Ectodermal cell (in vitro differentiated cells): ENCODE results near the gene SQSTM1.

Experiments
- H3K27ac ChIP-seq: 2 replicates; pipeline ENCODE4 v1.7.0; 2013; ENCODE audit warnings: mild to moderate bottlenecking, low read depth, low read length; ENCODE audit not compliant: insufficient read depth, poor library complexity, severe bottlenecking
- H3K27me3 ChIP-seq: 2 replicates; pipeline ENCODE4 v1.7.0; 2013; ENCODE audit warnings: mild to moderate bottlenecking, low read length; ENCODE audit not compliant: insufficient read depth, control insufficient read depth, poor library complexity, severe bottlenecking
- H3K36me3 ChIP-seq: one replicate; pipeline ENCODE4 v1.7.0; 2013; ENCODE audit warnings: low read length; ENCODE audit not compliant: control insufficient read depth, insufficient read depth
- H3K4me1 ChIP-seq: one replicate; pipeline ENCODE4 v1.7.0; 2013; ENCODE audit warnings: low read length; ENCODE audit not compliant: control insufficient read depth, insufficient read depth
- H3K4me3 ChIP-seq: 2 replicates; pipeline ENCODE4 v1.7.0; 2013; ENCODE audit warnings: low read depth, low read length, control low read depth; ENCODE audit not compliant: insufficient read depth
- H3K9me3 ChIP-seq: 2 replicates; pipeline ENCODE4 v1.7.0; 2013; ENCODE audit warnings: mild to moderate bottlenecking, low read length, moderate library complexity; ENCODE audit not compliant: control insufficient read depth
- WGBS, 2 experiments: methylation state at CpG; one replicate each; pipeline ENCODE4 v1.1.7; 2013; ENCODE audit warnings: missing lambda C conversion rate in 2 of 2; 5-methylcytosine and 5-hydroxymethylcytosine counted together

SQSTM1 gene

GRCh38 chr5:179794171-179794570, 26.5 kb upstream of the SQSTM1 start:
- Histone ChIP-seq H3K27me3 (peaks cover 25% of the 10 kb centered on the region), H3K27ac (no peak overlapping the region), H3K36me3 (peaks cover 19% of the 10 kb centered on the region), H3K9me3 (no peaks in the 10 kb centered on the region), H3K4me1 (peaks cover 11% of the 10 kb centered on the region), H3K4me3 (no peak overlapping the region)
- WGBS, 2 experiments: 87 to 90% methylated on average over 3 of the region's 3 CpGs

GRCh38 chr5:179794575-179794974, 26.1 kb upstream of the SQSTM1 start:
- no peaks in the 10 kb centered on the region for H3K9me3 ChIP-seq
- peaks cover 25% of the 10 kb centered on the region for H3K27me3 ChIP-seq
- peaks cover 23% of the 10 kb centered on the region for H3K36me3 ChIP-seq
- 87 to 92% methylated on average over 3 of the region's 3 CpGs for WGBS, 2 experiments
- H3K4me3 ChIP-seq: no peak overlapping the region
- H3K4me1 ChIP-seq: peaks cover 11% of the 10 kb centered on the region
- no peak overlapping the region for H3K27ac ChIP-seq

GRCh38 chr5:179795049-179795862, 25.4 kb upstream of the SQSTM1 start:
- 6% methylated on average over 53 of the region's 53 CpGs for WGBS, 2 experiments
- H3K4me3 ChIP-seq: peak overlapping the region; percentile 48
- H3K27ac ChIP-seq: no peak overlapping the region

GRCh38 chr5:179795863-179796833, 24.6 kb upstream of the SQSTM1 start:
- 2 to 3% methylated on average over 113 of the region's 113 CpGs for WGBS, 2 experiments
- Histone ChIP-seq H3K36me3 (peaks cover 28% of the 10 kb centered on the region), H3K4me1 (peaks cover 11% of the 10 kb centered on the region), H3K27me3 (peaks cover 25% of the 10 kb centered on the region), H3K27ac (no peak overlapping the region), H3K9me3 (no peaks in the 10 kb centered on the region), H3K4me3 (peak overlapping the region; percentile 48)

More at GRCh38 chr5:179795049-179795862, 25.4 kb upstream of the SQSTM1 start:
- Histone ChIP-seq H3K36me3 (peaks cover 28% of the 10 kb centered on the region), H3K27me3 (peaks cover 25% of the 10 kb centered on the region), H3K9me3 (no peaks in the 10 kb centered on the region), H3K4me1 (peaks cover 11% of the 10 kb centered on the region)

- Histone ChIP-seq H3K9me3 (no peaks in the 10 kb centered on the region), H3K27ac (no peak overlapping the region), H3K4me3 (peak overlapping the region; percentile 48), H3K27me3 (peaks cover 25% of the 10 kb centered on the region), H3K36me3 (peaks cover 28% of the 10 kb centered on the region), H3K4me1 (peaks cover 12% of the 10 kb centered on the region)
- WGBS, 2 experiments: 88 to 89% methylated on average over 21 of the region's 21 CpGs
These were observed 23.7 kb upstream of the SQSTM1 start for GRCh38 chr5:179796877-179797608.

- 97% methylated on average over 30 of the region's 30 CpGs for WGBS, 2 experiments
- peaks cover 19% of the 10 kb centered on the region for H3K4me1 ChIP-seq
- H3K36me3 ChIP-seq: peaks cover 28% of the 10 kb centered on the region
- H3K27ac ChIP-seq: no peak overlapping the region
- peaks cover 25% of the 10 kb centered on the region for H3K27me3 ChIP-seq
- no peaks in the 10 kb centered on the region for H3K9me3 ChIP-seq
- no peak overlapping the region for H3K4me3 ChIP-seq
These were observed 23.0 kb upstream of the SQSTM1 start for GRCh38 chr5:179797741-179798140.

- Histone ChIP-seq H3K27me3 (peaks cover 25% of the 10 kb centered on the region), H3K4me1 (peaks cover 23% of the 10 kb centered on the region), H3K27ac (no peak overlapping the region), H3K36me3 (peaks cover 28% of the 10 kb centered on the region), H3K4me3 (no peak overlapping the region), H3K9me3 (no peaks in the 10 kb centered on the region)
- WGBS, 2 experiments: 95 to 98% methylated on average over 23 of the region's 23 CpGs
These were observed 22.4 kb upstream of the SQSTM1 start for GRCh38 chr5:179798144-179798770.

GRCh38 chr5:179798771-179799643, 21.7 kb upstream of the SQSTM1 start:
- no peak overlapping the region for H3K4me3 ChIP-seq

GRCh38 chr5:179799644-179799973, 21.1 kb upstream of the SQSTM1 start:
- no peaks in the 10 kb centered on the region for H3K9me3 ChIP-seq
- H3K4me1 ChIP-seq: peaks cover 32% of the 10 kb centered on the region
- peaks cover 25% of the 10 kb centered on the region for H3K27me3 ChIP-seq
- H3K27ac ChIP-seq: no peak overlapping the region
- peaks cover 28% of the 10 kb centered on the region for H3K36me3 ChIP-seq
- WGBS, 2 experiments: 93 to 95% methylated on average over 5 of the region's 5 CpGs
- no peak overlapping the region for H3K4me3 ChIP-seq

More at GRCh38 chr5:179798771-179799643, 21.7 kb upstream of the SQSTM1 start:
- Histone ChIP-seq H3K27me3 (peaks cover 25% of the 10 kb centered on the region), H3K9me3 (no peaks in the 10 kb centered on the region), H3K36me3 (peaks cover 28% of the 10 kb centered on the region), H3K4me1 (peaks cover 26% of the 10 kb centered on the region), H3K27ac (no peak overlapping the region)
- 95 to 96% methylated on average over 36 of the region's 36 CpGs for WGBS, 2 experiments
